Fibroblast of lung (primary cell): ENCODE data around the gene BBX.

Source experiments
- CTCF ChIP-seq, 2 donors: IDR thresholded peaks in 1 of 2; conservative IDR thresholded peaks in 1 of 2; 1 replicate in 1 of 2; 2 replicates in 1 of 2; pipeline ENCODE4 v1.5.1; 2011 to 2012; ENCODE audit warnings: low read length in 2 of 2, control low read depth in 1 of 2, inconsistent platforms in 1 of 2, low read depth in 1 of 2, mild to moderate bottlenecking in 1 of 2
- EZH2 ChIP-seq: IDR thresholded peaks from 2 replicates; pipeline ENCODE4 v1.5.1; 2012; ENCODE audit warnings: low read length, control low read depth, mild to moderate bottlenecking; ENCODE audit errors: missing control alignments

GRCh38 chr3:107643038-107643883, 120.5 kb downstream of the BBX start:
- no peak for TF ChIP-seq CTCF (conservative IDR thresholded peaks at IDR 0.05 in 1 of 2, IDR thresholded peaks at IDR 0.05 in 1 of 2; ENCODE audit: low read depth in 1 of 2, low read length in 2 of 2)
- no peak for TF ChIP-seq EZH2
